ENCODE data around the gene RPTOR. TPM values are rescaled to one million over a fixed set of nuclear protein-coding genes. Genes with fewer than 3 reads are reported as not detected.

The RPTOR gene
- total RNA-seq, 4 donors from 2014 or later = 19.0 to 48.3 (median 27.3) TPM

- no peaks in the 10 kb centered on the region for H3K36me3 ChIP-seq
- no peaks in the 10 kb centered on the region for H3K9me3 ChIP-seq
- no peaks in the 10 kb centered on the region for H3K4me1 ChIP-seq
- TF ChIP-seq POLR2A (IDR thresholded peaks at IDR 0.05) = no peak
- peak in 2 of 4 experiments; percentile 16 to 34 for TF ChIP-seq CTCF (IDR thresholded peaks at IDR 0.05)
- no peak overlapping the region for H3K27ac ChIP-seq
- no peak overlapping the region for H3K4me3 ChIP-seq
- H3K27me3 ChIP-seq = no peaks in the 10 kb centered on the region
- intact Hi-C loops (cut with DNase I; ENCODE audit: low total_unique reads) = loop anchor here (10.0 kb wide), 1 partner anchor 103 kb away; no protein-coding TSS in a partner anchor
- DNase-seq = no peak
Observed at GRCh38 chr17:80861892-80862291, 317.3 kb downstream of the RPTOR start.

- H3K9me3 ChIP-seq = no peaks in the 10 kb centered on the region
- H3K36me3 ChIP-seq = no peaks in the 10 kb centered on the region
- no peak overlapping the region for H3K4me3 ChIP-seq
- TF ChIP-seq CTCF (IDR thresholded peaks at IDR 0.05) (no peak), POLR2A (IDR thresholded peaks at IDR 0.05) (no peak)
- no peak for DNase-seq
- no peaks in the 10 kb centered on the region for H3K4me1 ChIP-seq
- H3K27me3 ChIP-seq = no peaks in the 10 kb centered on the region
- no peak overlapping the region for H3K27ac ChIP-seq
- intact Hi-C loops (cut with DNase I; ENCODE audit: low total_unique reads) = loop anchor here (10.0 kb wide), 1 partner anchor 102 kb away; no protein-coding TSS in a partner anchor
Observed at GRCh38 chr17:80862481-80862961, 317.9 kb downstream of the RPTOR start.

GRCh38 chr17:80862978-80863377 is 318.3 kb downstream of the RPTOR start:
- H3K9me3 ChIP-seq = no peaks in the 10 kb centered on the region
- TF ChIP-seq CTCF (IDR thresholded peaks at IDR 0.05) (no peak), POLR2A (IDR thresholded peaks at IDR 0.05) (no peak)
- H3K36me3 ChIP-seq = no peaks in the 10 kb centered on the region
- intact Hi-C loops (cut with DNase I; ENCODE audit: low total_unique reads) = loop anchor here (10.0 kb wide), 1 partner anchor 102 kb away; no protein-coding TSS in a partner anchor
- no peak overlapping the region for H3K4me3 ChIP-seq
- no peaks in the 10 kb centered on the region for H3K4me1 ChIP-seq
- no peak for DNase-seq
- H3K27ac ChIP-seq = no peak overlapping the region
- no peaks in the 10 kb centered on the region for H3K27me3 ChIP-seq

- intact Hi-C loops (cut with DNase I; ENCODE audit: low total_unique reads) = loop anchor here (10.0 kb wide), 1 partner anchor 101 kb away; no protein-coding TSS in a partner anchor
- TF ChIP-seq CTCF (IDR thresholded peaks at IDR 0.05) (no peak), POLR2A (IDR thresholded peaks at IDR 0.05) (no peak)
- no peaks in the 10 kb centered on the region for H3K4me1 ChIP-seq
- H3K27me3 ChIP-seq = no peaks in the 10 kb centered on the region
- H3K9me3 ChIP-seq = no peaks in the 10 kb centered on the region
- no peak overlapping the region for H3K4me3 ChIP-seq
- no peak for DNase-seq
- H3K27ac ChIP-seq = no peak overlapping the region
- H3K36me3 ChIP-seq = no peaks in the 10 kb centered on the region
Observed at GRCh38 chr17:80863626-80864025, 319.0 kb downstream of the RPTOR start.

- Histone ChIP-seq H3K27me3 (no peaks in the 10 kb centered on the region), H3K4me1 (no peaks in the 10 kb centered on the region), H3K9me3 (no peaks in the 10 kb centered on the region), H3K36me3 (no peaks in the 10 kb centered on the region), H3K4me3 (no peak overlapping the region), H3K27ac (no peak overlapping the region)
- DNase-seq = no peak
- no peak for TF ChIP-seq POLR2A (IDR thresholded peaks at IDR 0.05)
- no peak for TF ChIP-seq CTCF (IDR thresholded peaks at IDR 0.05)
- intact Hi-C loops (cut with DNase I; ENCODE audit: low total_unique reads) = loop anchor here (10.0 kb wide), 1 partner anchor 100 kb away; no protein-coding TSS in a partner anchor
Observed at GRCh38 chr17:80864751-80865150, 320.1 kb downstream of the RPTOR start.
